H9 (cell line): ENCODE results near the gene NAA35. TPM values are rescaled to one million over a fixed set of nuclear protein-coding genes. Genes with fewer than 3 reads are reported as not detected.

Experiments
- DNase-seq: peaks from one replicate; pipeline ENCODE4 v3.0.0-alpha.2; 2017
- H2AFZ ChIP-seq: one replicate; pipeline ENCODE4 v1.6.1; 2013; ENCODE audit warnings: mild to moderate bottlenecking, low read length, control low read depth, moderate library complexity
- H2AK5ac ChIP-seq: 2 replicates; pipeline ENCODE4 v1.6.1; 2013; ENCODE audit warnings: low read length, control low read depth, mixed read lengths; ENCODE audit not compliant: insufficient read length
- H2BK120ac ChIP-seq: one replicate; pipeline ENCODE4 v1.6.1; 2013; ENCODE audit warnings: low read depth, mild to moderate bottlenecking, low read length, control low read depth, inconsistent platforms; ENCODE audit not compliant: poor library complexity, severe bottlenecking
- H2BK12ac ChIP-seq: 2 replicates; pipeline ENCODE4 v1.6.1; 2013; ENCODE audit warnings: low read length, control low read depth, mixed read lengths, low read depth; ENCODE audit not compliant: insufficient read length
- H2BK15ac ChIP-seq: 2 replicates; pipeline ENCODE4 v1.6.1; 2013; ENCODE audit warnings: low read depth, low read length, control low read depth
- H2BK20ac ChIP-seq: one replicate; pipeline ENCODE4 v1.6.1; 2013; ENCODE audit warnings: low read depth, mild to moderate bottlenecking, low read length, control low read depth, inconsistent platforms; ENCODE audit not compliant: poor library complexity, severe bottlenecking
- H2BK5ac ChIP-seq: 2 replicates; pipeline ENCODE4 v1.6.1; 2013; ENCODE audit warnings: low read length, control low read depth, mixed read lengths; ENCODE audit not compliant: insufficient read length
- H3K14ac ChIP-seq: 2 replicates; pipeline ENCODE4 v1.6.1; 2013; ENCODE audit warnings: low read length, control low read depth; ENCODE audit not compliant: insufficient read depth
- H3K18ac ChIP-seq: 2 replicates; pipeline ENCODE4 v1.6.1; 2013; ENCODE audit warnings: low read depth, mild to moderate bottlenecking, mixed read lengths, low read length, control low read depth; ENCODE audit not compliant: insufficient read length
- H3K23ac ChIP-seq: 2 replicates; pipeline ENCODE4 v1.6.1; 2013; ENCODE audit warnings: low read length, control low read depth, mixed read lengths, low read depth; ENCODE audit not compliant: insufficient read length
- H3K23me2 ChIP-seq: 2 replicates; pipeline ENCODE4 v1.6.1; 2013; ENCODE audit warnings: low read depth, mild to moderate bottlenecking, mixed read lengths, low read length, control low read depth; ENCODE audit not compliant: insufficient read length, poor library complexity, severe bottlenecking
- H3K27ac ChIP-seq: 2 replicates; pipeline ENCODE4 v1.5.1; 2013; ENCODE audit warnings: low read length, control low read depth, mixed read lengths, low read depth; ENCODE audit not compliant: insufficient read length
- H3K27me3 ChIP-seq: 2 replicates; pipeline ENCODE4 v1.6.1; 2013; ENCODE audit warnings: low read length, control low read depth, inconsistent platforms; ENCODE audit not compliant: insufficient read depth
- H3K4ac ChIP-seq: 2 replicates; pipeline ENCODE4 v1.6.1; 2013; ENCODE audit warnings: low read depth, mild to moderate bottlenecking, control low read depth, inconsistent platforms, low read length, moderate library complexity
- H3K4me1 ChIP-seq: 2 replicates; pipeline ENCODE4 v1.6.1; 2013; ENCODE audit warnings: low read length, control low read depth, inconsistent platforms; ENCODE audit not compliant: insufficient read depth
- H3K4me2 ChIP-seq: 2 replicates; pipeline ENCODE4 v1.6.1; 2013; ENCODE audit warnings: low read length, control low read depth, mixed read lengths; ENCODE audit not compliant: insufficient read length, insufficient read depth
- H3K56ac ChIP-seq: 2 replicates; pipeline ENCODE4 v1.6.1; 2013; ENCODE audit warnings: low read depth, mild to moderate bottlenecking, mixed read lengths, low read length, control low read depth; ENCODE audit not compliant: insufficient read length
- H3K79me1 ChIP-seq: 2 replicates; pipeline ENCODE4 v1.6.1; 2013; ENCODE audit warnings: low read depth, mild to moderate bottlenecking, moderate library complexity, low read length, control low read depth, inconsistent platforms; ENCODE audit not compliant: insufficient read depth, poor library complexity, severe bottlenecking
- H3K79me2 ChIP-seq: 2 replicates; pipeline ENCODE4 v1.6.1; 2013; ENCODE audit warnings: low read length, control low read depth, inconsistent platforms; ENCODE audit not compliant: insufficient read depth
- H3K9ac ChIP-seq: 2 replicates; pipeline ENCODE4 v1.6.1; 2013; ENCODE audit warnings: low read length, control low read depth, mixed read lengths; ENCODE audit not compliant: insufficient read length; ENCODE audit errors: extremely low read depth
- H3K9me3 ChIP-seq: one replicate; pipeline ENCODE4 v1.6.1; 2013; ENCODE audit warnings: low read depth, low read length, inconsistent platforms; ENCODE audit not compliant: control insufficient read depth
- H3T11ph ChIP-seq: one replicate; pipeline ENCODE4 v1.6.1; 2013; ENCODE audit warnings: mild to moderate bottlenecking, low read length, control low read depth, inconsistent platforms
- H4K20me1 ChIP-seq: one replicate; pipeline ENCODE4 v1.6.1; 2013; ENCODE audit not compliant: control insufficient read depth, insufficient read length, insufficient read depth
- H4K5ac ChIP-seq: 2 replicates; pipeline ENCODE4 v1.6.1; 2013; ENCODE audit warnings: low read depth, mild to moderate bottlenecking, mixed read lengths, low read length, control low read depth; ENCODE audit not compliant: insufficient read length
- H4K8ac ChIP-seq: replicated peaks from 2 replicates; pipeline ENCODE4 v1.6.1; 2013; ENCODE audit warnings: low read length, control low read depth, mixed read lengths, low read depth; ENCODE audit not compliant: insufficient read length
- H4K91ac ChIP-seq: 2 replicates; pipeline ENCODE4 v1.6.1; 2013; ENCODE audit warnings: low read depth, mild to moderate bottlenecking, moderate library complexity, mixed read lengths, low read length, control low read depth; ENCODE audit not compliant: insufficient read length
- H3K27ac Mint-ChIP-seq, 3 experiments: 2 replicates in 2 of 3; 3 replicates in 1 of 3; pipeline ENCODE4 v1.8.0; 2020 to 2021; ENCODE audit warnings: mixed read lengths in 3 of 3, mild to moderate bottlenecking in 1 of 3, moderate library complexity in 1 of 3
- H3K27me3 Mint-ChIP-seq: 2 replicates; pipeline ENCODE4 v1.8.0; 2021; ENCODE audit warnings: low read depth, mild to moderate bottlenecking, moderate library complexity, mixed read lengths
- H3K36me3 Mint-ChIP-seq, 3 experiments: 2 replicates in 2 of 3; 3 replicates in 1 of 3; pipeline ENCODE4 v1.8.0; 2020 to 2021; ENCODE audit warnings: low read depth in 3 of 3, mixed read lengths in 3 of 3; ENCODE audit not compliant: insufficient read depth in 1 of 3
- H3K4me1 Mint-ChIP-seq, 2 experiments: 2 replicates each; pipeline ENCODE4 v1.8.0; 2020; ENCODE audit warnings: mixed read lengths in 2 of 2
- H3K4me3 Mint-ChIP-seq, 2 experiments: 2 replicates in 1 of 2; 3 replicates in 1 of 2; pipeline ENCODE4 v1.8.0; 2020 to 2021; ENCODE audit warnings: mild to moderate bottlenecking in 2 of 2, mixed read lengths in 2 of 2, moderate library complexity in 1 of 2
- H3K9me3 Mint-ChIP-seq, 2 experiments: 2 replicates in 1 of 2; 3 replicates in 1 of 2; pipeline ENCODE4 v1.8.0; 2020; ENCODE audit warnings: mild to moderate bottlenecking in 2 of 2, mixed read lengths in 2 of 2, moderate library complexity in 1 of 2
- CTCF ChIP-seq: fragments of 200-600 bp; sonication (generic); conservative IDR thresholded peaks from 3 replicates; pipeline ENCODE4 v1.8.0; 2021; ENCODE audit warnings: antibody characterized with exemption, mild to moderate bottlenecking
- WGBS: extraction: QIAGEN DNeasy Blood & Tissue Kit; methylation state at CpG from one replicate; pipeline ENCODE4 v1.1.7; 2013; ENCODE audit warnings: missing lambda C conversion rate, low lambda C conversion rate, mixed read lengths; ENCODE audit not compliant: insufficient read length; ENCODE audit errors: extremely low coverage; 5-methylcytosine and 5-hydroxymethylcytosine counted together
- total RNA-seq: library from RNA; stranded (reverse); gene quantifications from 2 replicates; pipeline ENCODE4 v1.2.1, GENCODE V29; 2021

The NAA35 gene
- total RNA-seq, 1 experiment from 2014 or later: 38.6 TPM

GRCh38 chr9:85964949-85965348 lies 24.0 kb downstream of the NAA35 start:
- Histone ChIP-seq H2BK120ac (no peak overlapping the region), H3K27me3 (no peaks in the 10 kb centered on the region), H2AFZ (no peak overlapping the region), H3K4me2 (no peak overlapping the region), H3K14ac (no peak overlapping the region), H2BK20ac (no peak overlapping the region), H3K79me2 (no peaks in the 10 kb centered on the region), H4K20me1 (no peaks in the 10 kb centered on the region), H2AK5ac (no peak overlapping the region), H2BK15ac (no peak overlapping the region), H3K18ac (no peak overlapping the region), H3K4me1 (no peaks in the 10 kb centered on the region), H2BK12ac (no peak overlapping the region), H4K91ac (no peak overlapping the region), H3K27ac (no peak overlapping the region), H3K79me1 (no peaks in the 10 kb centered on the region), H3K23ac (no peak overlapping the region), H3K23me2 (no peaks in the 10 kb centered on the region), H4K5ac (no peak overlapping the region), H3K56ac (no peak overlapping the region), H3T11ph (no peak overlapping the region), H2BK5ac (no peak overlapping the region), H3K9ac (no peak overlapping the region), H4K8ac (no peak overlapping the region), H3K9me3 (no peaks in the 10 kb centered on the region), H3K4ac (no peak overlapping the region)
- H3K4me1 Mint-ChIP-seq: peaks cover 0 to 2% of the 10 kb centered on the region in 2 experiments; a peak in 1 of 4 replicates
- H3K27ac Mint-ChIP-seq: peak overlapping the region in 1 of 3 experiments; percentile 83; a peak in 2 of 7 replicates
- no peak for DNase-seq
- no peaks in the 10 kb centered on the region for H3K27me3 Mint-ChIP-seq
- no CpG with 5 or more reads among the region's 3 CpGs for WGBS
- no peaks in the 10 kb centered on the region for H3K9me3 Mint-ChIP-seq
- peaks cover 16 to 65% (median 65%) of the 10 kb centered on the region in 3 experiments; a peak in 6 of 7 replicates for H3K36me3 Mint-ChIP-seq
- H3K4me3 Mint-ChIP-seq: no peak overlapping the region
- no peak for TF ChIP-seq CTCF
